ENCODE results near the gene MTARC2.

The MTARC2 gene

GRCh38 chr1:220702733-220703270 lies 45.3 kb upstream of the MTARC2 start:
- H3K27me3 Mint-ChIP-seq (ENCODE audit: low read depth, poor library complexity), result peaks cover 4% of the 10 kb centered on the region
- H3K4me1 Mint-ChIP-seq, result peaks cover 14% of the 10 kb centered on the region
- H3K9me3 Mint-ChIP-seq, result no peaks in the 10 kb centered on the region
- no peak for TF ChIP-seq CTCF (IDR thresholded peaks at IDR 0.05)
- H3K27ac Mint-ChIP-seq, result no peak overlapping the region
- H3K36me3 Mint-ChIP-seq (ENCODE audit: low read depth), result no peaks in the 10 kb centered on the region
- DNase-seq, result no peak
- no peak overlapping the region for H3K4me3 Mint-ChIP-seq

- H3K4me1 Mint-ChIP-seq, result peaks cover 14% of the 10 kb centered on the region
- DNase-seq, result no peak
- no peaks in the 10 kb centered on the region for H3K36me3 Mint-ChIP-seq (ENCODE audit: low read depth)
- no peak overlapping the region for H3K4me3 Mint-ChIP-seq
- H3K27ac Mint-ChIP-seq, result no peak overlapping the region
- H3K9me3 Mint-ChIP-seq, result no peaks in the 10 kb centered on the region
- TF ChIP-seq CTCF (IDR thresholded peaks at IDR 0.05), result no peak
- H3K27me3 Mint-ChIP-seq (ENCODE audit: low read depth, poor library complexity), result peaks cover 7% of the 10 kb centered on the region
These were observed 44.8 kb upstream of the MTARC2 start for GRCh38 chr1:220703305-220703704.

- Mint-ChIP-seq H3K27me3 (ENCODE audit: low read depth, poor library complexity) (peaks cover 8% of the 10 kb centered on the region), H3K4me1 (peaks cover 14% of the 10 kb centered on the region), H3K9me3 (no peaks in the 10 kb centered on the region), H3K27ac (no peak overlapping the region), H3K4me3 (no peak overlapping the region), H3K36me3 (ENCODE audit: low read depth) (no peaks in the 10 kb centered on the region)
- no peak for TF ChIP-seq CTCF (IDR thresholded peaks at IDR 0.05)
- no peak for DNase-seq
These were observed 42.3 kb upstream of the MTARC2 start for GRCh38 chr1:220705782-220706181.

- no peaks in the 10 kb centered on the region for H3K36me3 Mint-ChIP-seq (ENCODE audit: low read depth)
- no peak overlapping the region for H3K4me3 Mint-ChIP-seq
- no peak for DNase-seq
- no peak for TF ChIP-seq CTCF (IDR thresholded peaks at IDR 0.05)
- H3K9me3 Mint-ChIP-seq, result no peaks in the 10 kb centered on the region
- no peak overlapping the region for H3K27ac Mint-ChIP-seq
- peaks cover 14% of the 10 kb centered on the region for H3K4me1 Mint-ChIP-seq
- H3K27me3 Mint-ChIP-seq (ENCODE audit: low read depth, poor library complexity), result peaks cover 8% of the 10 kb centered on the region
These were observed 41.6 kb upstream of the MTARC2 start for GRCh38 chr1:220706480-220706879.

- Mint-ChIP-seq H3K4me1 (peaks cover 14% of the 10 kb centered on the region), H3K36me3 (ENCODE audit: low read depth) (no peaks in the 10 kb centered on the region), H3K27ac (no peak overlapping the region), H3K27me3 (ENCODE audit: low read depth, poor library complexity) (peaks cover 8% of the 10 kb centered on the region), H3K9me3 (no peaks in the 10 kb centered on the region), H3K4me3 (no peak overlapping the region)
- no peak for DNase-seq
- no peak for TF ChIP-seq CTCF (IDR thresholded peaks at IDR 0.05)
These were observed 41.0 kb upstream of the MTARC2 start for GRCh38 chr1:220707160-220707559.

- Mint-ChIP-seq H3K4me1 (peaks cover 14% of the 10 kb centered on the region), H3K4me3 (no peak overlapping the region), H3K27me3 (ENCODE audit: low read depth, poor library complexity) (peaks cover 8% of the 10 kb centered on the region), H3K27ac (no peak overlapping the region), H3K36me3 (ENCODE audit: low read depth) (no peaks in the 10 kb centered on the region), H3K9me3 (no peaks in the 10 kb centered on the region)
- DNase-seq, result no peak
- TF ChIP-seq CTCF (IDR thresholded peaks at IDR 0.05), result no peak
These were observed 39.9 kb upstream of the MTARC2 start for GRCh38 chr1:220708244-220708643.
